ENCODE results near the gene SNRK.

Gene SNRK

DNA sequence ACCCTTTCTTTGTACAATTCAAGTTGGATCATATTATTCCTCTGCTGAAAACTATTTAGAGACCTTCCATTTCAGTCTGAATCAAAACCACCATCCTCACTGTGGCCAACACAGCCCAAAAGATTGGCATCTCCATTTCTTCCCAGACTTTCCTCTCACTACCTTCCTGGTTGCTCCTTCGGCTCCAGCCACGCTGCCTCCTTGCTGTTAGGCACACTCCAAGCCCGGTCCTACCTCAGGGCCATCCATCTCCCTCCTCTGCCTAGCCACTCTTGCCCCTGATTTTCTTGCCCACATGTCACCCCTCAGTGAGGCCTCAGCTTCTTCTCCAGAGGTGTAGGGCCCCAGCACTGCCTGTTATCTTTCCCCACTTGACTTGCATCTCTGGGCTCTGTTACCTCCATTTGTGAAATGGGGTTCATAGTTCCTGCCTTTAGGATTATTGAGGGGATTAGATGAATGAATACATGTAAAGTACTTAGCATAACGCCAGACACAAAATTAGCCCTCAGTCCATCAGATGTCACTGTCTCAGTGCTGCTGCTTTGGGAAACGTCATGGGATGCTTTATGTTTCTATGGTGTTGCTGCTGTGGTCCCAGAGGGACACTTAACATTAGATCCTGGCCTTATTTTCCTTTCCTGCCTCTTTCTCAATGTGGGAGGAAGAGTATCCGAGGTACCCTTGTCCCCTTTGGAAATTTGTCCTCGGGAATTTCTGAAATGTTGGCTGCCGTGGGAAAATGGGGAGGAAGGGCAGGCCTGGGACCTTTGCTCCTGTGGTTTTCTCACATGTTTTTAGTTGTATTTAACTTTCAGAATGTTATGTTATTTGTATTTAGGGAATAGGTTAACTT lies 31.3 kb downstream of the SNRK start:
- DNase-seq = no peak

DNA sequence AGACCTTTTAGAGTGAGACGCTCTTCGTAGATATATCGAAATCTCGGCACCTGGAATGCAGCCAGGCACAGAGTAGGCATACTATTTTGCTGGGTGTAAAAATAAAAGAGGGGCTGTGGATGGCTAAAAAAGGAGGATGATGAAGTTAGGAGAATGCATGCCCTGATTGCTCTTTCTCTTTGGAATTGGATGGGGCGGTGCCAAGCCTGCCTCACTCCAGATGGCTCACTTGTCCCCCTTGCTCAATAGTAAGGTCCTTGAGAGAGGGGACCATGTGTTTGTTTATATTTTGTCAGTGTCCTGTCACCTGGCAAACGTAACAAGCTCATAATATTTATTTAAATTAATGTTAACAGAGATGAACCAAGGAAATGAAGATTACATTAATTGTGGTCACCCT lies 33.0 kb downstream of the SNRK start:
- DNase-seq = no peak

DNA sequence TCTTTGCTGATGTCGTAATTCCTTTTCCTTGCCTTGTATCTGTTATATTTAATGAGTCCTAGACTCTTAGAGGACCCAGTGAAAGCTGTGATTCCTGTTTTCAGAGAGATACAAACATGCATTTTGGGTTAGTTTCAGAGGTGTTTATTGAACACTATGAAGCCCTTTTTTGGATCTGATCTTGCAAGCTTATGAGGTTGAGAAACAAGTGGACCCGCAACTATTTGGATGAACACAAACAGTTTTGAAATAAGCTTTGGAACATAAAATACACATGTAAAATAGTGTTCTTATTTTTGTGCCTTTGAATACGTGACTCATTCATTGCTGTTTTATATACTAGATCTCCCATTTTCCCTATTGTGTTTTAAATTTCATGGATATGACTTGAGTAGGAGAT lies 33.5 kb downstream of the SNRK start:
- no peak for DNase-seq

DNA sequence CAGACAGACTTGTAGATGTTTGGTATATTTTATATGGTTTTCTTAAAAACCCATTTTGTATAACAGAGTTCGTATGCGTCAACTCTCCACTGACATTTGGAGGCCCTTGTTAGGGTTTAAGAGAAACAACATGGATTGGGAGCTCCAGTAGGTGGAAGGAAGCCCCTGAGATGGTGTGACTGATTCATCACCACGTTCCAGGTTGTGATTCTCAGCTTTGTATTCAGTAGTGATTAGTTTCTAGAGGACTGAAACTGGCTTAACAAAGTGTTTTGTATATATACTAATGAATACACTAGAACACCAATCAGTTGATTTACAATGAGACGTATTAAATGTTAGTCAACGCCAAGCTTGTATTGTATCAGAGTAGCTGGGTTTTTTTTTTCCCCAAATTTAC lies 33.9 kb downstream of the SNRK start:
- no peak for DNase-seq

DNA sequence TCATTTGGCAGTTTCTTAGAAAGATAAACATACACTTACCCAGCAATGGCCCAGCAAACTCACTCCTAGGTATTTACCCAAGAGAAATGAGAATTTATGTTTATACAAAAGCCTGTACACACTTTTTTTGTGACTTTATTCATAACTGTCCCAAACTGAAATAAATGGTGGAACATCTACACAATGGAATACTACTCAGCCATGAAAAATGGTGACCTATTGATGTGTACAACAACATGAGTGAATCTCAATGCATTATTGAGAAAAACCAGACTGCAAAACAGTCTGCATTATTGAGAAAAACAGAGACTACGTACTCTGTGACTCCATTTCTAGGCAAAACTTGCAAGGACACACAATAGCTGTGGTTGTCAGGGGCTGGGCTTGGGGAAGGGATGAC lies 37.2 kb downstream of the SNRK start:
- no peak for DNase-seq

DNA sequence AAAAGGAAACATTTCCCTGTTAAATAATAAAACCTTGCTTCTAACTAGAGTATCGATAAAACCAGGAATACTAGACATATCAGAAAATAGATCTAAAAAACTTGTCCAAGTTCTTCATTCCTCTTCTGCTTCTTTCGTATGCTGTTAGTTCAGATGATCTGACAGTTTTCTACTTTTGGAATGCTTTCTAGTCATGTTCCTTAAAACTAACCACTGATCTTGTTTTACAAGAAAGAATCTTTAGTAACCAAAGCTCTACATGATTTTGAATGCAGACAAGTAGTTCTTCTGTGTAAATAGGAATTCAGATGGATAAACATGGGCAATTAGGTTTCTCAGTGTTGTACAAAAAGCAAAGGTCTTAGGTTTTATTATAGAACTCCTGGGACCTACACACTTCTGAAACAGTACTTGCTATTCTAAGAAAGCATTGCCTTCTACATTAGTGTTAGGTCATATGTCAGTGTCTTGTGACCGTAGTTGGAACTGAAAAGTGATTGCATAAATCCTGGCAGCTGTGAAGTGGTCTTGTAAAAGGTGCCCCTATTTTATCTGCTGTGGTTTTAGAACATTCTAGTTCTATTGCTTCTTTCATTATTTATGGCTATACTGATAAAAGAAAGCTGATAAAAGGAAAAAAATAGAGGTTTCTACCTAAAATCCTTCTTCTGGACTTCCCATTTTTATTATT lies 40.7 kb downstream of the SNRK start:
- no peak for DNase-seq

DNA sequence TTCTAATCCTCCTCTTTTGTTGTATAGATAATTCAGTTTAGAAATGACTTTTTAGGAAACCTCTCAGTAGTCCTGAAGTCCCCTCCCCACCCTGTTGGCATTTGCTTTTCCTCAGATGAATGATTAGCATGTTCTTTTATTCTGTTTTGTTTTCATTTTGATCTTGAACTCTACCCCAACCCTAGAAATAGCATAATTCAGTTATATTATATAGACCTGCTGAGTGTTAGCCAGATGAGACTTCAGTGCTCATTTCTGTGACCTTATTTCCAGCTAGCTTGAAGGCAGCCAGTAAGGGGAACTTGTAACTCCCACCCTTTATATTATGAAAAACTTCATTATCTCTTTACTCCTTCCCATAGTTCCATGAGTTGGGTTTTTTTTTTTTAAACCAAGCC lies 41.2 kb downstream of the SNRK start:
- DNase-seq = no peak

DNA sequence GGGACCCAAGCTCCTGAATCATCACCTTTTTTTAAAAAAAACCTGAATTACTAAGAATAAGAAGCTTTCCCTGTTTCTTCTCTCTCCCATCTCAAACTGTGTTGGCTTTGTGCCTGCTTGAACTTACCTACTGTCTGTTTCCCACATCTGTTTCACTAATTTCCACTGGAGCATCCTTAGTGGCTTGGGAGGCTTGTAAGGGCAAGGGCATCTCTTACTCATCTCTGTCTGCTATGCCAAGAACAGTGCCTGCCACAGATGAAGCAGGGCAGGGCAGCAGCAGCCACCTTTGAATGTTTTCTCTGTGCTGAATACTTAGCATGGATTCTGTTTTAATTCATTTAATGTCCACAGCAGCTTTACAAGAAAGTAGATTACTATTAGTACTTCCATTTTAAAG lies 42.3 kb downstream of the SNRK start:
- DNase-seq = no peak

DNA sequence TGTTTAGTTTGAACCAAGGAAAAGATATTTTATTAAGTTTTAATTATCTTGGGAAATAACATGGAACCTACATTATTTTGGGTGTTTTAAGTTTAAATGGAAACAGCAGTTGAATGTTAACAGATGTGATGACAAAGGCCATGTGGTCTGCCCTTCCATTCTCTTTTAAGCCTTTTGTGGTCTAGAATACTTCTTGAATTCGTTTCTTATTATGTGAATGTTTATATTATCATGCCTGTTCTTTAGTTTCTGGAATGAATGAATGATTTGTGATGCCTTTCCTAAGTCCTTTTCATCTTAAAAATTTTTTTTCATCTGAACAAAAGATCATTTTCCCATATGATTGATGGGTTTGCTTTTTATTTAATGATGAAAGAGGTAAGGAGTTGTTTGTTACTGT lies 44.6 kb downstream of the SNRK start:
- DNase-seq = no peak

DNA sequence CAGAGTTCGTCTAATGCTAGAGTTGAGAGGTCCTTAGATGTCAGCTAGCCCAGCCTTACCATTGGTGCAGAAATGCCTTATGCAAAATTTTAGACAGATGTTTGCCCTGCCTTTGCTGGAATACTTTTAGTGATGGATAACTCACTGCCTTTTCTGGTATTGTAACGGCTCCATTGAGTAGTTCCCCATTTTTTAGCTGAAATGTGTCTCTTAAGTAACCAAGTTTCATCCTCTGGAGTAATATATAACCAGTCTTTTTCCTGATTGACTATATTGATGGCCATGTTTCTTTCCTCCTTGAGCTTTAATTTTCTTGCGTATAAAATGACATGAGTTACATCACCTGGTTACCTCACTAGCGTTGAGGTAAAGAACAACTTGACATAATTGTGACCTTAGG lies 45.0 kb downstream of the SNRK start:
- DNase-seq = no peak

DNA sequence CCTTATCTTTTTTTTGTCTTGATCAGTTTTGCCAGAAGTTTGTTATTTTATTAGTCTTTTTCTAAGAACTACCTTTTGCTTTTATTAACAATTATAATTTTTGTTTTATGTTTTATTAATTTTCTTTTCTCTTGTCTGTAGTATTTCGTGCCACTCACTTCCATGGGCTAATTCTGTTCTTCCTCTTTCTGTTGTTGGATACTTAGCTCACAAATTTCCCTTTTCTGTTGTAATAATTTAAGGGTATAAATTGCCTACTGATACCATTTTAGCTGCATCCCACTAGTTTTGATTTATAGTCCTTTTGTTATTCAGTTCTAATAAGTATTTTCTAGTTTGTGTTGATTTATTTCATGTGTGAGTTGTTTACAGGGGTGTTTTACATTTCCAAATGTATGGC lies 48.6 kb downstream of the SNRK start:
- no peak for DNase-seq

DNA sequence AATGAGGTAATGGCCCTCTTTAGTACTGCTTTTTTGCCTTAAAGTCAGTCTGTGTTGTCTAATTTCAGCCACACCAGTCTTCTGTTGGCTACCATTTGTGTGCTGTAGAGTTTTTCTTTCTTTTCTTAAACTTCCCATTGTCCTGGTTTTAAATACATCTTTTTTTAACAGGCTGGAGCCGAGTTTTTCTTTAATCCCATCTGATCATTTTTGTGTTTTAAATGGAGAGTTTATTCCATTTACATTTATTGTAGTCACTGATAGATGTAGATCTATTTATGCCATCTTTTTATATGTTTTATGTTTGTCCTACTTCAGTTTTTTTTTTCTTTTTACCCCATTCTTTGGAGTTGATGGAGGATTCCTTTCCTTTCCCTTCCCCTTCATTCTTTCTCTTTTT lies 49.5 kb downstream of the SNRK start:
- DNase-seq = no peak

DNA sequence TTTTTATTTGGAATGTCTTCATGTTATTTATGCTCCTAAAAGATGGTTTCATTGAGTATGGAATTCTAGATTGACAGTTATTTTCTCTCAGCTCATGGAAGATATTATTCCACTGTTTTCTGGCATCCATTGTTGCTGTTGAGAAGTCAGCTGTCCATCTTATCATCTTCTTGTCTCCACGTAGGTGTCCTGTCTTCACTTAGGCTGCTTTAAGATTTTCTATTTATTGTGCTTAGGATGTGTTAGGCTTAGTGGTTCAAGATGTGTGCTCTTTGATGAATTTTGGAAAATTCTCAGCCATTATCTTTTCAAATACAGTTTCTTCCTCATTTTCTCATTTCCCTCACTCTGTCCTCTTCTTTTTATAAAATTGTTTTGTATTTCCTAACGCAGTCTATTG lies 52.0 kb downstream of the SNRK start:
- DNase-seq = no peak

DNA sequence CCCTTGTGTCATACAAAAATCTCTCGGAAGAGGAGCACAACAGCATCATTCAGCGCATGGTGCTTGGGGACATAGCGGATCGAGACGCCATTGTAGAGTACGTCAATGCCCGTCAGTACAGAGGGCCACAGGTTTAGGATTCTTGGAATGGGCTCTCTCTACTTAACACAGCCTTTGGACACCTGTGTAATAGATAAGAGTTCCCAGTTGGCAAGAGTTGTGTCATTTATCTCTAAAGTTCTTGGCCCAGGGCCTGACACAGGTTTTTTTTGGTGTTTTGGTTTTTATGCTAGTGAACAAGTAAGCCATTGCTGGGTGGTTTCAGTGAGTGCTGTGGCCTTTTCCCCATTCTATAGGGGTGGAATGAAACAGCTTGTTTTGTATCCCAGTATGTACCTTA lies 54.1 kb downstream of the SNRK start:
- no peak for DNase-seq

DNA sequence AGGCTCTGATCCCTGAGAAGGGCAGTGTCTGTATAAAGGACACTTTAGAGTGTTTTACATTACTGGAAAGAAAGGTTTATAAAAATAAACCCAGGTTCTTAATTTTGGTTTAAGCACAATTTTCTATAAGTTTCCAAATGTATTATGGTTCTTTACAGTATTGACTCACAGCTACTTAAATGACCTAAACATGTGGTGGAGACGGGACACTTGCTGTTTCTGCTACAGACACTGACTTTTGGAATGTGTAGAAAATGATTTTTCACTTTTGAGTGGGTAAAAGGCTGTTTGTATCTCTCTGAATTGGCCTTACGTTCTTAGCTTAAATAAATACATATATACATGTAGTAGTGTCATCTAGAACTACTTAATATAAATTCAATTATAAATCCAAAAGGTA lies 55.4 kb downstream of the SNRK start:
- DNase-seq = no peak

DNA sequence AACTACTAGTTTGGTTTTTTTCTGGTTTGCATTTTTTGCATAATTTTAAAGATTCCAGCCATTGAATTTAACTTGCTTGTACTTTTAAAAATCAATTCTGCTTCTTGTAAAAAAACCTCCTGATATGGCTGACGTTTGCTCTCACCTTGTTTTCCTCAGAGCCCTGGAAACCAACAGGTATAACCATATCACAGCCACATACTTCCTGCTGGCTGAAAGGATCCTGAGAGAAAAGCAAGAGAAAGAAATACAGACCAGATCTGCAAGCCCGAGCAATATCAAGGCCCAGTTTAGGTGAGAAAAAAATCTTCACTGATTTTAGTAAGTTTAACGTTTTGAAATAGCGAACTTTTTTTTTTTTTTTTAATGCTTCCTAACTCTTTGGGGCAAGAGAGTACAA lies 56.8 kb downstream of the SNRK start:
- no peak for DNase-seq

DNA sequence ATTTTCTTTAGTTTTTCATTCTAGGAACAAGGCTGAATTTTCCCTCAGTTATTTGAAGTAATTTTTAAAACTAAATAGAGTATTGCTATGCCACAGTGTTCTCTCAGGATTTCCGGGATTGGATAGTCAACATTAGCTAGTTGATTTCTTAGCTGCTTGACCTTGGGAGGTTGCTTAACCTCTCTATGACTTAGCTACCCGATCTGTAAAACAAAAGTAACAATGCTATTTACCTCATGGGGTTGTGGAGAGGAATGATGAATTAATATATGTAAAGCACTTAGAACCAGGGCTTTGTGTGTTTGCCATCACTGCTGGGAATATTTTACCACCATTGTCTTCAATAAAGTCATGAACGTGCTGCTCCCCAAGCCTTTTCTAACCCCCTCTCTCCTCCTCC lies 57.5 kb downstream of the SNRK start:
- DNase-seq = no peak

DNA sequence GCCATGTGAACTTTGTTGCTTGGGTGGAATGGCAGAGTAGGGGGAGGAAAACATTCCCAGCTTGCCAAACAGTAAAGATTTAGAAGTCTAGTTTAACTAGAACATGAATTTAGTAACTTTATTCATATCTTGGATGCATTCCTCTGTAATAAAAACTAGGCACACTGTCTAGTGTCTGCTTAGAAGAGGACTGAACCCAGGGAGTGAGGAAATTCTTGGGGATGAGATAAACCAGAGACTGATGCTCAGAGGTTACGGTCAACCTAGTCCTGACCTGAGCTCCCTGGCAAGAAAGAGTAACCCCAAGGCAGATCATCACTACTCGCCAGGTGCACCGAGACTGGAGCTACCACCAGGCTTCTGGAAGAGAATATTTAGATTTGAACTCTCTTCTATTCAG lies 58.2 kb downstream of the SNRK start:
- DNase-seq = no peak

DNA sequence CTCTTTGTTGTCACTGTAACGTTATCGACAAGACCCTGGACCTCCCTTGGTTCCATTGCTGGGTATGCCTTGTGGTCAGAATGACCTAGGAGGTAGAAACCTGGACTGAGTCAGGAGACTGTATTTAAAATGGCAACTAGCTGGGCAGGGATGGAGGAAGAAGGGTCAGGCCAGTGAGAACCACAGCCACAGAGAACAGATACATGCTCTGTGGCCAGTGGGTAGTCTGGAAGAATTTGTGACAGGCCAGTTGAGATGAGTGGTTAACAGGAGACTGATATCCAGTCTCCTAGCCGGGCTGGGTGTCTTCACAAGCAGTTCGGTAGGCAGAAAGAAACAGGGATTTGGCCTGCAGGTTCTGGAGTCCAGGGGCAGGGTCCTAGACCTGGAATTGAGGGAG lies 58.9 kb downstream of the SNRK start:
- DNase-seq = no peak

DNA sequence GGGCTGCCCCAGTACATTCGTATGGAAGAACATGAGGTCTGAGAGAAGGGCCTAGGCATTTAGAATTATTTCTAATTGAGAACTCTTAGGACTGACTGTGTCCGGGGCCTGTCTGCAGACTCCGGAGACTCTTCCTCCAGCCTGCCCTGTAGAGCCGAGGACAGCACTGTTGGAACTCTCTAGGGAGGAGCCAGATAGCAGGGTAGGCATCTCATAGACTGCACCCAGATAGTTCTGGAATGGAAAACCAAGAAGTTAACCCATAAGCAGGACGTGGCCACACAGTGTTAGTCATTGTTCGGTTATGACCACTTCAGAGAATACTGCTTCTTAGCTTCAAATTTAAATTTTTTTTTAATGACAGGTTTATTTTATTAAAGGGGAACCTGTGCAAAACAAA lies 59.5 kb downstream of the SNRK start:
- DNase-seq = no peak

DNA sequence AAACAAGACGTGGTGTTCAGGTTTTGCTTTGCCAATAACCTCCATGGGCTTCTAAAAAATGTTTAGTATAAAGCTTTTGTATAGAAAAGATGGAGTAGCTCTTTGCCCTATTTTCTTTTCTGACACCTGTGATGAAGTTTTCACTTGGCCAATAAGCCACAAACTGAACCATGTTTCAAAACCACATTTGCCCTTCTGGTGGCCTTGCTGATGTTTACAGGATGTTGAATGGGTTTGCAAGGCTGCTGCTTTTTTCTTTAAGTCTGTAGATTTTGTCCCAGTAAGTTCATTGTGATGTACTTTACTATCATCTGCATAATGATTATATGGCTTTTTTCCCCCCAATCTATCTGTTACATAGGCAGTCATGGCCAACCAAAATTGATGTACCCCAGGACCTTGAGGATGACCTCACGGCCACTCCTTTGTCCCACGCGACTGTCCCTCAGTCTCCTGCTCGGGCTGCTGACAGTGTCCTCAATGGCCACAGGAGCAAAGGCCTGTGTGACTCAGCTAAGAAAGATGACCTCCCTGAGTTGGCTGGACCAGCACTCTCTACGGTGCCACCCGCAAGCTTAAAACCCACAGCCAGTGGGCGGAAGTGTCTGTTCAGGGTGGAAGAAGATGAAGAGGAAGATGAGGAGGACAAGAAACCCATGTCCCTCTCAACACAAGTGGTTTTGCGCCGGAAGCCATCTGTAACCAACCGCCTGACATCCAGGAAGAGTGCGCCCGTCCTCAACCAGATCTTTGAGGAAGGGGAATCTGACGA lies 60.8 kb downstream of the SNRK start:
- no peak for DNase-seq

DNA sequence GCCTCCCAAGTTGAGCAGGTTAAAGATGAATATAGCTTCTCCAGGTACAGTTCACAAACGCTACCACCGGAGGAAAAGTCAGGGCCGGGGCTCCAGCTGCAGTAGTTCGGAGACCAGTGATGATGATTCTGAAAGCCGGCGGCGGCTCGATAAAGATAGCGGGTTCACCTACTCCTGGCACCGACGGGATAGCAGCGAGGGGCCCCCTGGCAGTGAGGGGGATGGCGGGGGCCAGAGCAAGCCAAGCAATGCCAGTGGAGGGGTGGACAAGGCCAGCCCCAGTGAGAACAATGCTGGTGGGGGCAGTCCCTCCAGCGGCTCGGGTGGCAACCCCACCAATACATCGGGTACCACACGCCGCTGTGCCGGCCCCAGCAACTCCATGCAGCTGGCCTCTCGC lies 61.4 kb downstream of the SNRK start:
- no peak for DNase-seq

DNA sequence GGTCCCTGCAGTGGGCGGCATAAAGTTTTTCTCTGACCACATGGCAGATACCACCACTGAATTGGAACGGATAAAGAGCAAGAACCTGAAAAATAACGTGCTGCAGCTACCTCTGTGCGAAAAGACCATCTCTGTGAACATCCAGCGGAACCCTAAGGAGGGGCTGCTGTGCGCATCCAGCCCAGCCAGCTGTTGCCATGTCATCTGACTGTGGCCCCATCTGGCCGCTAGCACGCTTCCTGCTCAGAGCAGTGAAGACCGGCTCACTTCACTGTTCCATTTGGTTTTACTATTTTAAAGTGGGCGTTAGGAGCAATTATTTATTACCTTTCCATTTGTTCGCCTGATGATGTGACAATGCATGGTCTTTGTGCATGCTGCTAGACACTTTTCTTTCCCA lies 62.0 kb downstream of the SNRK start:
- no peak for DNase-seq
